ENCODE measurements around the gene PIMREG. TPM values are rescaled to one million over a fixed set of nuclear protein-coding genes. Genes with fewer than 3 reads are reported as not detected.

PIMREG gene
- polyA plus RNA-seq, 6 donors from 2014 or later: not detected

DNA sequence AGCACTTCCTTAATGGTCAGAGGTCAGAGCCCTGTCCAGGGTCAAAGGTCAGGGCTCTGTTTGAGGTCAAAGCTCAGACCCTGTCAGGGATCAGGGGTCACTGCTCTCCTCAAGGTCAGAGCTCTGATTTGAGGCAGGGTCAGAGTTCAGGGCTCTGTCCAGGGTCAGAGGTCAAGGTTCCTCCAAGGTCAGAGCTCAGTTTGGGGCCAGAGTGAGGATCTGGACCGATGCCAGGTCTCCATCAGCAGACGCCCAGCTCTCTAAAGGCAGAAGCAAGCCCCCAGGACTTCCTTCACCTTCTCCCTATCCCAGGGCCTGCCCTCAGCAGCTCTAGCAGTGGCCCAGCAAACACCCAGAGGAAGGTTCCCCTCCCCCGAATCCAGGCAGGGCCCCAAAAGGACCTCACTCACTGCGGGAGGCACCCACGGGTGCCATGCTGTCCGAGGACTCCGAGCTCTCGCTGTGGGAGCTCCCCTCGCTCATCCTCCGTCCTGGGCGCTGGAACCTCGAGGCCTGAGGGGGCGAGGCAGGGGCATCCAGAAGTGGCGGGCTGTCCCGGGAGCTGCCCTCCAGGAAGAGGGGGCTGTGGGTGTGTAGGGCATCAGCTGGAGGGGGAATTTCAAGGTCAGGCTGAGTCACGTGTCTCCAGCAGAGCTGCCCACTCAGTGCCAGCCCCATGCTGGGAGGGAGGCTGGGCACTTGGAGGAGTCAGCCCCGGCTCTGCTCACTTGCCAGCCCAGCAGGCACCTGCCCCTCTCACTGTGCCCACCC lies 26.7 kb downstream of the PIMREG start:
- ATAC-seq (ENCODE audit: low read depth in 2 of 2) (no peak), DNase-seq (no peak)
- H3K27ac Mint-ChIP-seq: no peak overlapping the region
- peaks cover 4 to 19% (median 18%) of the 10 kb centered on the region in 3 donors for H3K27me3 Mint-ChIP-seq
- H3K9me3 Mint-ChIP-seq: no peaks in the 10 kb centered on the region
- no peaks in the 10 kb centered on the region for H3K36me3 Mint-ChIP-seq
- peaks cover 3 to 7% (median 6%) of the 10 kb centered on the region in 3 donors for H3K4me1 Mint-ChIP-seq
- H3K4me3 Mint-ChIP-seq: no peak overlapping the region

GRCh38 chr17:6471531-6472465 lies 27.5 kb downstream of the PIMREG start:
- no peak for ATAC-seq (ENCODE audit: low read depth in 2 of 2)
- Mint-ChIP-seq H3K9me3 (no peaks in the 10 kb centered on the region), H3K36me3 (no peaks in the 10 kb centered on the region), H3K4me1 (peaks cover 3 to 7% (median 6%) of the 10 kb centered on the region in 3 donors), H3K27ac (no peak overlapping the region), H3K4me3 (no peak overlapping the region), H3K27me3 (peaks cover 4 to 19% (median 12%) of the 10 kb centered on the region in 3 donors)
- DNase-seq: no peak

GRCh38 chr17:6472517-6472916 lies 28.3 kb downstream of the PIMREG start:
- no peak for DNase-seq
- Mint-ChIP-seq H3K9me3 (no peaks in the 10 kb centered on the region), H3K27me3 (peaks cover 4 to 19% (median 12%) of the 10 kb centered on the region in 3 donors)

DNA sequence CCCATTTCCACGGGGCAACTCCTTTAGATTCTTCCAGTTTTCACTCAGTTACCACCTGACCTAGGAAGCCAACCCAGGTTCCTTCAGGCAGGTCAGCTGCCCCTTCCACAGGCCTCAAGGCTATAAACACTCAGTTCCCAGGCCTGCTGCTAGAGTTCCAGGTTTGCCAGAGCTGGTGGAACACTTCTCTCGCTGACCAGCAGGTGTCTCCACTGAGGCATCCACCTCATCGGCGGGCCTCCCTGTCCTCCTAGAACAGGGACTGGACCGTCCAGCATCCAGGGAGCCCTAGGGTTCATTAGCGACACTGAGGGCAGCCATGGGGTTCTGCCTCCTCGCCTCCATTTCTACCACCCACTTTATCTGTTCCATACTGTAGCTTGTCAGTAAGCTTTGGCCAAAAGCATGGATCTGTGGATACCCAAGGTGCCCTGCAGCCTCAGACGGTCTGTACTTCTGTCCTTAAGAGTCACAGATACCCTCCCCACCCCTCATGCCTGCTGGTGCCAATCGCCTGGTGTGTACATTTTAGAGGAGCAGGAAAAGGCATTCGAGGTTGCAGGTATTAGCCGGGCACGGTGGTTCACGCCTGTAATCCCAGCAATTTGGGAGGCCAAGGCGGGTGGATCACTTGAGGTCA lies 29.0 kb downstream of the PIMREG start:
- Mint-ChIP-seq H3K27me3 (peaks cover 0 to 19% (median 12%) of the 10 kb centered on the region in 3 donors), H3K27ac (peak overlapping the region in 2 of 6 donors; percentile 33 to 49), H3K36me3 (no peaks in the 10 kb centered on the region), H3K9me3 (no peaks in the 10 kb centered on the region), H3K4me3 (no peak overlapping the region), H3K4me1 (peaks cover 3 to 7% (median 6%) of the 10 kb centered on the region in 3 donors)
- ATAC-seq (ENCODE audit: low read depth in 2 of 2) (peak in 1 of 2 donors; percentile 49), DNase-seq (peak; percentile 50)

More at GRCh38 chr17:6472517-6472916, 28.3 kb downstream of the PIMREG start:
- peaks cover 3 to 7% (median 6%) of the 10 kb centered on the region in 3 donors for H3K4me1 Mint-ChIP-seq
- no peak overlapping the region for H3K4me3 Mint-ChIP-seq
- ATAC-seq (ENCODE audit: low read depth in 2 of 2): no peak
- no peaks in the 10 kb centered on the region for H3K36me3 Mint-ChIP-seq
- H3K27ac Mint-ChIP-seq: no peak overlapping the region

DNA sequence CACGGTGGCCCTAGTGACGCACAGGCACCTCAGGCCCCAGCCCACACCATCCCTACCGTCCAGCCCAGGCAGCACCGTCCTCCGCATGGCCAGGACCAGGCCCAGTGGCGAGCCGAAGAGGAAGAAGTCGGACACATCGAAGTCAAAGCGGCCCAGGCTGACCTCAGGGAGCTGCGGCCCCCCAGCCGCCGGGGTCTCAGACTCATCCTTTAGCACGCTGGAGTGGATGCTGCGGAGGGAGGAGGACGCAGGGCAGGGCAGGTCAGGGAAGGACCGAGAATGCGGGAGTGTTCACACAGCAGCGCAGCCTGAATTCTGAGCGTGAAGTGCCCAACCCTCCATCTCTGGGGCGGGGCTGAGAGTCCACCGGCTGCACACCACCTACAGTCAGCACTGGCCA lies 30.1 kb downstream of the PIMREG start:
- Mint-ChIP-seq H3K27me3 (peaks cover 0 to 8% (median 1%) of the 10 kb centered on the region in 3 donors), H3K27ac (no peak overlapping the region), H3K36me3 (no peaks in the 10 kb centered on the region), H3K9me3 (no peaks in the 10 kb centered on the region), H3K4me3 (no peak overlapping the region), H3K4me1 (peaks cover 3 to 7% (median 6%) of the 10 kb centered on the region in 3 donors)
- DNase-seq (no peak), ATAC-seq (ENCODE audit: low read depth in 2 of 2) (no peak)

GRCh38 chr17:6474906-6475305 lies 30.7 kb downstream of the PIMREG start:
- H3K36me3 Mint-ChIP-seq: no peaks in the 10 kb centered on the region
- H3K9me3 Mint-ChIP-seq: no peaks in the 10 kb centered on the region
- DNase-seq (no peak), ATAC-seq (ENCODE audit: low read depth in 2 of 2) (no peak)
- H3K27me3 Mint-ChIP-seq: peaks cover 0 to 4% (median 0%) of the 10 kb centered on the region in 3 donors
- H3K27ac Mint-ChIP-seq: no peak overlapping the region
- H3K4me3 Mint-ChIP-seq: no peak overlapping the region
- peaks cover 3 to 7% (median 6%) of the 10 kb centered on the region in 3 donors for H3K4me1 Mint-ChIP-seq

DNA sequence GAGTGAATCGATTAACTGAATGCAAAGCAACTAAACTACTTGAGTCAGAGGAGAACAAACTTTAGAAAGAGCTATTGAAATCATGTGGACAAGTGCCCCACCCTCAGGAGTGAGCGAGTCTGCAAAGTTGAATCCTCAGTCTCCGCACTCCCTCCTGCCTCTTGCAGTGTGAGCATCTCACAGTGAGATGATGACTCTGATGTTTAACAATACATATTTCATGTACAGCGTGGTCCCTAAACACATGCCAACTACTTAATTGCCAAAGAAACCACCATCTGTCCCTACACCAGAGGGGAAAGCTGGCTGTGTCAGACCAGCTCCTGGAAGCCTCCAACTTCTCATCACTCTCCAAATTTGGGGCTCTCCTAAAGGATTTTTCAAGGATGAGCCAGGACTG lies 31.2 kb downstream of the PIMREG start:
- H3K4me3 Mint-ChIP-seq: no peak overlapping the region
- DNase-seq: no peak
- ATAC-seq (ENCODE audit: low read depth in 2 of 2): no peak
- no peak overlapping the region for H3K27ac Mint-ChIP-seq
- H3K9me3 Mint-ChIP-seq: no peaks in the 10 kb centered on the region
- peaks cover 0 to 3% (median 0%) of the 10 kb centered on the region in 3 donors for H3K27me3 Mint-ChIP-seq
- no peaks in the 10 kb centered on the region for H3K36me3 Mint-ChIP-seq
- peaks cover 3 to 7% (median 6%) of the 10 kb centered on the region in 3 donors for H3K4me1 Mint-ChIP-seq

DNA sequence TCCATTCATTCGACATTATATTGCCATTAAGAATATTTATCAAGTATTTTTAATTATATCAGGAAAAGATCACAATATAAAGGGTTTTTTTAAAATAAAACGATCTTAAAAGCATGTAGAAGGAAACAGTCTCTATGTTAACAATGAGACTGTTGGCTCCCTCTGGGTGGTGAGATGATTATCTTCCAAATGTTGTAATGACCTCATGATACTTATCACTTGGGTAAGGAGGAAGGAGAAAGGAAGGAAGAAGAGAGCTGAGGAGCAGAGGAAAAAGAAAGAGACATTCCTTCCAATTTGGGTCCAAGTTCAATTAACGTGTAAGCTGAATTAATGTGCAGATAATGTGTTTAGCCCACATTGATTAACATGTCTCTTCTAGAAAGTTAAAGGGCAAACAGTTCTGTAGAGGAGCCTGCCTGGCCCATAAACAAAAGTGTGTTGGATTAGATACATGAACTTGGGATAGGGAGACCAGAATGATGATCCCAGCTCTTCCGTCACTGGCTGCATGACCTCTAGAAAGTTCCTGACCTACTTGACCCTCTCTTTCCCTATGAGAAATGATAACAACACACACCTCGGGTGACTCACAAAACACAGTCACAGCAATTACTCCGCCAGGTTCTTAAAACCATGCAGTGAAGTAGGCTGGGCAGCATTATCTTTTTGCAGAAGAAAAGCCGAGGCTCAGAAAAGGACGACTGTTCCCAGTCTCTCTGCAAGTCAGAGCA lies 32.0 kb downstream of the PIMREG start:
- Mint-ChIP-seq H3K27me3 (peaks cover 0 to 11% (median 4%) of the 10 kb centered on the region in 3 donors), H3K9me3 (no peaks in the 10 kb centered on the region), H3K27ac (no peak overlapping the region), H3K4me3 (no peak overlapping the region), H3K36me3 (no peaks in the 10 kb centered on the region), H3K4me1 (peaks cover 3 to 7% (median 6%) of the 10 kb centered on the region in 3 donors)
- DNase-seq (no peak), ATAC-seq (ENCODE audit: low read depth in 2 of 2) (no peak)

GRCh38 chr17:6476810-6477179 lies 32.5 kb downstream of the PIMREG start:
- H3K27ac Mint-ChIP-seq: no peak overlapping the region
- DNase-seq (no peak), ATAC-seq (ENCODE audit: low read depth in 2 of 2) (no peak)
- H3K36me3 Mint-ChIP-seq: no peaks in the 10 kb centered on the region
- H3K27me3 Mint-ChIP-seq: peaks cover 0 to 14% (median 9%) of the 10 kb centered on the region in 3 donors
- H3K9me3 Mint-ChIP-seq: no peaks in the 10 kb centered on the region
- H3K4me1 Mint-ChIP-seq: peaks cover 3 to 7% (median 6%) of the 10 kb centered on the region in 3 donors
- H3K4me3 Mint-ChIP-seq: no peak overlapping the region

- no peak overlapping the region for H3K4me3 Mint-ChIP-seq
- peak overlapping the region in 2 of 6 donors; percentile 12 to 56 for H3K27ac Mint-ChIP-seq
- no peak for DNase-seq
- no peaks in the 10 kb centered on the region for H3K9me3 Mint-ChIP-seq
- H3K27me3 Mint-ChIP-seq: peaks cover 0 to 21% (median 16%) of the 10 kb centered on the region in 3 donors
- peaks cover 3 to 6% (median 6%) of the 10 kb centered on the region in 3 donors for H3K4me1 Mint-ChIP-seq
- H3K36me3 Mint-ChIP-seq: no peaks in the 10 kb centered on the region
- ATAC-seq (ENCODE audit: low read depth in 2 of 2): no peak
These were observed 33.7 kb downstream of the PIMREG start for GRCh38 chr17:6477831-6478383.

- H3K36me3 Mint-ChIP-seq: no peaks in the 10 kb centered on the region
- no peaks in the 10 kb centered on the region for H3K4me1 Mint-ChIP-seq
- no peak overlapping the region for H3K27ac Mint-ChIP-seq
- no peak overlapping the region for H3K4me3 Mint-ChIP-seq
- H3K27me3 Mint-ChIP-seq: peaks cover 0 to 25% (median 19%) of the 10 kb centered on the region in 3 donors
- DNase-seq (no peak), ATAC-seq (ENCODE audit: low read depth in 2 of 2) (no peak)
- H3K9me3 Mint-ChIP-seq: no peaks in the 10 kb centered on the region
These were observed 34.2 kb downstream of the PIMREG start for GRCh38 chr17:6478486-6478885.

GRCh38 chr17:6479622-6480302 lies 35.5 kb downstream of the PIMREG start:
- Mint-ChIP-seq H3K4me1 (no peaks in the 10 kb centered on the region), H3K9me3 (no peaks in the 10 kb centered on the region), H3K27me3 (peaks cover 0 to 28% (median 26%) of the 10 kb centered on the region in 3 donors), H3K27ac (no peak overlapping the region), H3K36me3 (no peaks in the 10 kb centered on the region), H3K4me3 (no peak overlapping the region)
- no peak for ATAC-seq (ENCODE audit: low read depth in 2 of 2)
- no peak for DNase-seq

All from naive B cell (primary cell).